ENCODE results near the gene PLEKHB1. TPM values are rescaled to one million over a fixed set of nuclear protein-coding genes. Genes with fewer than 3 reads are reported as not detected.

The PLEKHB1 gene
- total RNA-seq, 1 donor from 2014 or later = 31.2 TPM

- intact Hi-C loops (cut with DNase I) = no loop called here
- DNase-seq (ENCODE audit: low spot score) = peak; percentile 47
Measured at GRCh38 chr11:73645121-73645969, 1.0 kb upstream of the PLEKHB1 start.

DNA sequence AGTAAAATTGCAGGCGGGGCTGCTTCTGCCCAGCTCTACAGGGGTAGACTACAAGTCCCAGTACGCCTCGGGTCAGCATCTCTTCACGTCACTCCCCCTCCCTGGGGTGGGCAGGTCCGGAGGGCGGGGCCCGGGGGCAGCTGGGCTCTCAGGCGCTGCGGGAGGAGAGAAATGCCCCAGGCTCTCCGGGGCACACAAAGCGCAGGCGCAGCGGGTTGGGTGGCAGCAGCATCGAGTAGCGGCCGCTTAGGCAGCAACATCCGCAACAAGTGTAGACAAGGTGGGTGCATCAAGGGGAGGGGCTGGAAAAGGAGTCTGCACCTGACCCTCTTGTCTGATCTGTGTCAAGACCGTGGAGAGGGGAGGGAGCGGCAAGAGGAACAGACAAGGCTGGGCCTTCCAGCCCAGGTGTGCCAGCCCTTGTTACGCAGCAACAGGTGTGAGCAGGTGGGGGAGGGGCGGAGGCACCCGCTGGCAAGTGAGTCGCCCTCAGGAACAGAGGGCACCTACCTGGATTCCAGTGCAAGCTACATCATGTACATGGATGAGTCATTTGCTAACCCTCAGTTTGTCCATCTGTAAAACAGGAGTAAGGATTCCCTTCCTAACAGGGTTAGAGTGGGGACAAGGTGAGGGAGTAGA, 1.2 kb downstream of the PLEKHB1 start:
- peak; percentile 94 for DNase-seq (ENCODE audit: low spot score)
- intact Hi-C loops (cut with DNase I) = no loop called here

DNA sequence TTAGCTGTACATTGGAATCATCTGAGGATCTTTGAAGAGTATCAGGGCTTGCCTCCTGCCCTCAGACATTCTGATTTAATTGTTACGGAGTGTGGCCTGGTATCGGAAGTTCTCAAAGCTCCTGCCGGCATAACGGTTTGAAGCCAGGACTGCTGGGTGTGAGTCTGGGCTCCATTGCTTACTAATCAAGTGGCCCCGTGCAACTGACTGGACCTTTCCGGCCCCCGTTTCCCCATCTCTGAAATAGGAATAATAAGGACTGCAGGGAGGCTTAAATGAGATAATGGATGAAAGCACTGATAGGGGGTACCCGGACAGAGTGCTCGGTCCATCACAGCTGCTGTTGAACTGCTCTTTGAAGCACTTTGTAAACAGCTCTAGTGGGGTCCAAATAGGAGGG, 1.7 kb downstream of the PLEKHB1 start:
- intact Hi-C loops (cut with DNase I) = no loop called here

GRCh38 chr11:73648571-73649046, 2.2 kb downstream of the PLEKHB1 start:
- intact Hi-C loops (cut with DNase I) = no loop called here
- DNase-seq (ENCODE audit: low spot score) = peak; percentile 54

More for the DNA sequence above, 1.7 kb downstream of the PLEKHB1 start:
- peak; percentile 68 for DNase-seq (ENCODE audit: low spot score)

DNA sequence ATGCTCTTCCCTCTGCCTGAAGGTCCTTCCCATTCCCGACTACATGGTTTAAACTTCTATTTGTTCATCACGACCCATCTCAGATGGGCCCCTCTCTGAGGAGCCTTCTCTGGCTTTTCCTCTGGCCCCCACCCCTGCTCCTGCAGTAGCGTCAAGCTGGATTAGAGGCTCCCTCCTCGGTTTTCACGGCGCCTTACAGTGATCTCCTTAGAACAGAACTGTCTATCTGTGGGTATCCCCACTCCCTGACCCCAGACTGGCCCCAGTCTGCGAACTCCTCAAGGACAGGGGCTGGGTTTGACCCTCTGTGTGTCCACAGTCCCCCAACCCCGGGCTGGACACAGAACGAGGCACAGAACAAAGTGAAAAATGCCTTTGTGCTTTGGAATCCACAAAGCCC, 2.8 kb downstream of the PLEKHB1 start:
- peak; percentile 41 for DNase-seq (ENCODE audit: low spot score)
- intact Hi-C loops (cut with DNase I) = no loop called here

GRCh38 chr11:73650400-73650799, 4.0 kb downstream of the PLEKHB1 start:
- intact Hi-C loops (cut with DNase I) = no loop called here
- peak; percentile 71 for DNase-seq (ENCODE audit: low spot score)

DNA sequence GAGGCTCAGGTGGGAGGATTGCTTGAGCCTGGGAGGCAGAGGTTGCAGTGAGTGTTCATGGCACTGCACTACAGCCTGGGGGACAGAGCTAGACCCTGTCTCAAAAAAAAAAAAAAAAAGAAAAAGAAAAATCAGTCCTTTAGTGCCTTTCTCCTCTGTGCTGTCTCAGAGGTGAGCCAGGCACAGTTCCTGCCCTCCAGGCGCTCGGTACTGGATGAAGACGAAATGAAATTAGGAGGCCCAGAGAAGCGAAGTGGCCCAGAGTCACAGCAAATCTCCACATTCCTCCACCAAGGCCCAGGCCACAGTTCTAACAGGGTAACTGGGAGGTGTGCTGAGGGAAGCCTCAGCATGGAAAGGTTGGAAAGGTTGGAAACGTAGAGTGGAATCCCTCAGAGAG, 4.9 kb downstream of the PLEKHB1 start:
- DNase-seq (ENCODE audit: low spot score) = peak; percentile 38
- intact Hi-C loops (cut with DNase I) = no loop called here

DNA sequence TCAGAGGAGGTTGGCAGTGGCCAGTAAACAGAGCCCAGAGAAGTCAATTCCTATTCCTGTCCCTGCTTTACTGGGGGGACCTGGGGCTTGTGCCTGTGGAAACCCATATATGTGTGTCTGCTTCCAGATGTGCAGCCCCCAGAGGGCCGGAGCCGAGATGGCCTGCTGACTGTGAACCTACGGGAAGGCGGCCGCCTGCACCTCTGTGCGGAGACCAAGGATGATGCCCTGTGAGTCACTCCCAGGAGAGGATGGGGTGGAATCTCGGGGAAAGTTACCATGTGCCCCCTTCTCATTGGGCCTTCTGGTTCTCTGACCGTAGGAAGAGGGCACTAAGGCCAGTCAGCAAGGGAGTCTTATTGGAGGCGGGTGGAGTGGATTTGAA, 5.3 kb downstream of the PLEKHB1 start:
- DNase-seq (ENCODE audit: low spot score) = peak; percentile 57
- intact Hi-C loops (cut with DNase I) = no loop called here

GRCh38 chr11:73652046-73652730, 5.8 kb downstream of the PLEKHB1 start:
- DNase-seq (ENCODE audit: low spot score) = peak; percentile 76
- intact Hi-C loops (cut with DNase I) = no loop called here

- DNase-seq (ENCODE audit: low spot score) = peak; percentile 29
- intact Hi-C loops (cut with DNase I) = no loop called here
Measured at GRCh38 chr11:73652856-73653559, 6.6 kb downstream of the PLEKHB1 start.

DNA sequence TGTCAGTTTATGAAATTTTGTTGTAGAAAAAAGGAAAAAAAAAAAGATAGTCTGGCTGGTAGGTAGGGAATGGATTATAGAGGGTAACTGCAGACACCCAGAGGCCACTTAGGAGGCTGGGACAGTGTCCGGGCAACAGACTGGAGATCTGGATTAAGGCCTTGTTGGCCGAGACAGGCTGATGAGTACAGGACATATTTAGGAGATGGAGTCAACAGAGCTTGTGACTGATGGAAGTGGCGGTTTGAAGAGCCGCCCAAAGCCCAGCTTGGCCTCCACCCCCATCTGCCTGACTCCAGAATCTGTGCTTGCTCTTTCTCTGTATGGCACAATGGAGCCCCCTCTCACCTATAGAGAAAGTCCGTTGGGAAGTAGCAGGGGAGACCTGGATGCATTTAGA, 7.6 kb downstream of the PLEKHB1 start:
- intact Hi-C loops (cut with DNase I) = no loop called here

GRCh38 chr11:73654482-73655021, 8.2 kb downstream of the PLEKHB1 start:
- DNase-seq (ENCODE audit: low spot score) = no peak
- intact Hi-C loops (cut with DNase I) = no loop called here

More for the DNA sequence above, 7.6 kb downstream of the PLEKHB1 start:
- DNase-seq (ENCODE audit: low spot score) = no peak

- intact Hi-C loops (cut with DNase I) = no loop called here
- DNase-seq (ENCODE audit: low spot score) = no peak
Measured at GRCh38 chr11:73655686-73656085, 9.3 kb downstream of the PLEKHB1 start.

DNA sequence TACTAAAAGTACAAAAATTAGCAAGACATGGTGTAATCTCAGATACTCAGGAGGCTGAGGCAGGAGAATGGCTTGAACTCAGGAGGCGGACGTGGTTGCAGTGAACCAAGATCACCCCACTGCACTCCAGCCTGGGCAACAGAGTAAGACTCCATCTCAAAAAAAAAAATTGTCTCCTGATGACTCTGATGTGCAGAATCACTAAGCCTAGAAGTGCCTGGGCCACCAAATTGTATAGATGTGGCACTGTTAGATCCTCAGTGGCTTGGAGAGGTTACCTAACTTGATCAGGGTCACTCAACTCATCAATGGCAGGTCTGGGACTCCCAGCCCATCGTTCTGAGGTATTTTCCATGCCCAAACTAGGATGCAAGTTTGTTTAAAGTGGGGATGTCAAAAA, 10.6 kb downstream of the PLEKHB1 start:
- intact Hi-C loops (cut with DNase I) = no loop called here
- DNase-seq (ENCODE audit: low spot score) = no peak

DNA sequence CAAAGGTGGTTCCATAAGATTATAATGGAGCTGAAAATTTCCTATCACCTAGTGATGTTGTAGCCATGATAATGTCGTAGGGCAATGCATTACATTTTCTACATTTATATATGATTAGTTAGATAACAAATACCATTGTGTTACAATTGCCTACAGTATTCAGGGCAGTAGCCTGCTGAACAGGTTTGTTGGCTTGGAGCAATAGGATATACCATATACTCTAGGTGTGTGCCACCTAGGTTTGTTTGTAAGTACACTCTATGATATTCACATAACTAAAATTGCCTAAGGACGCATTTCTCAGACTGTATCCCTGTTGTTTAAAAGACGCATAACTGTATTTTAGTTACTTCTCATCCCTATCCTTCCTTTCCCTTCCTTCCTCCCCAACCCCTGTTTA, 13.6 kb downstream of the PLEKHB1 start:
- DNase-seq (ENCODE audit: low spot score) = no peak
- intact Hi-C loops (cut with DNase I) = no loop called here

- intact Hi-C loops (cut with DNase I) = loop anchor here (1.0 kb wide), 2 partner anchors 35 to 256 kb away; no protein-coding TSS in a partner anchor
Measured at GRCh38 chr11:73660497-73661034, 14.2 kb downstream of the PLEKHB1 start.

GRCh38 chr11:73661035-73661628, 14.8 kb downstream of the PLEKHB1 start:
- intact Hi-C loops (cut with DNase I) = loop anchor here (1.0 kb wide), 2 partner anchors 36 to 257 kb away; no protein-coding TSS in a partner anchor
- peak; percentile 95 for DNase-seq (ENCODE audit: low spot score)

More at GRCh38 chr11:73660497-73661034, 14.2 kb downstream of the PLEKHB1 start:
- DNase-seq (ENCODE audit: low spot score) = no peak

DNA sequence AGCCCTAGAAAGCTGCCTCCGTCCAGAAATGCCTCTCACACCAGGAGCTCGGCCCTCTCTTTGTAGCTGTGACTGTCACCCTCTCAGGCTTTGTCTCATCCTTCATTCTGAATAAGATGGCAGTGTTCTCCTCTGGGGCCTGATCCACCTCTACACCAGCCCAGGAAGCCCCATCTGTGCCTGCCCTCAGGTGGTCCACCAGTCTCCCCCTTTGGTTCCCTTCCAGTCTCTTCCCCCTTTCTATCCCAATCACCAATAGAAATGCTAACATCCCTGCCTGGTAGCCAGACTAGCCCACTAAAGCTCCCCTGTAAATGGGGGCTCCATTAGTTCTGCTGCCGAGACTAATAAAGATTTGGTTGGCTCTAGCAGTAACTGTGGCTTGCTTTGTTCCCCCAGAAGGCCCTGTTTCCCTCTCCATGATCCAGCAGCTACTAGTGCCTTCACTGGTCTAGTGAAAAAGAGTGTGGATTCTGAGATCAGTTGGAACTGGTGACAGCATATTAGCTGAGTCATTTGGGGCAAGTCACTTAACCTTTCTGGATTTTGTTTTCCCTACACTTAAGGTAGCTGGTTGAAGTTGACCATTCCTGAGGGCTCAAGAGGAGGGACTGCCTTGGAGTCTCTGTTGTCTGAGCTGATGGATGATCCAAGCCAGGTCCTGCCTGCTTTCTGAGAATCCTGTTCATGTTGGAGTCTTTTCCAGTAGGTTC, 16.2 kb downstream of the PLEKHB1 start:
- no peak for DNase-seq (ENCODE audit: low spot score)
- intact Hi-C loops (cut with DNase I) = no loop called here

Measured in cardiac septum (tissue), 1 donor.